HT1080 (cell line): Measurements from ENCODE around the gene GTF2F2. TPM values are rescaled to one million over a fixed set of nuclear protein-coding genes. Genes with fewer than 3 reads are reported as not detected.

ENCODE experiments used
- DNase-seq: peaks from one replicate; pipeline ENCODE4 v3.0.0-alpha.2; 2015; ENCODE audit warnings: low read depth
- small RNA-seq: library from RNA; depleted of rRNA; stranded (forward); fragments of <200 nt; gene quantifications from one replicate; pipeline ENCODE3, GENCODE V24; 2014
- total RNA-seq: library from RNA; depleted of rRNA; stranded (reverse); fragments of >200 nt; shearing (Covaris generic); gene quantifications from 2 replicates; pipeline ENCODE4 v1.2.3, GENCODE V29; 2014; rRNA removed

Gene GTF2F2
- total RNA-seq, 1 experiment from 2014 or later = 55.2 TPM

- DNase-seq = no peak
Measured at GRCh38 chr13:45332831-45333219, 212.5 kb downstream of the GTF2F2 start.

- no peak for DNase-seq
Measured at GRCh38 chr13:45333251-45333976, 213.1 kb downstream of the GTF2F2 start.

Small RNA genes within 50 kb of the gene (small RNA-seq; reads per million reads assigned to genes)
- gene AL138693.1 (not detected), gene AL138963.2 (not detected)

Other genes starting within 250 kb of the GTF2F2 start
- gene NUFIP1, start 131.0 kb upstream of the GTF2F2 start, total RNA-seq = 6.0 and 8.7 TPM in 2 replicates
- gene GPALPP1, start 131.0 kb upstream of the GTF2F2 start, total RNA-seq = 26.9 and 34.8 TPM in 2 replicates
- gene KCTD4, start 80.5 kb downstream of the GTF2F2 start, total RNA-seq = 0.07 and 0.40 TPM in 2 replicates
- 1,865 and 1,866 TPM in 2 replicates for gene TPT1, start 220.7 kb downstream of the GTF2F2 start, total RNA-seq